GM19099 (cell line): ENCODE data around the gene TMEM218.

ENCODE experiments used
- POLR2A ChIP-seq: IDR thresholded peaks from 3 replicates; pipeline ENCODE4 v1.6.1; 2011; ENCODE audit warnings: low read depth; ENCODE audit not compliant: insufficient read length; ENCODE audit errors: extremely low read depth

TMEM218 gene

DNA sequence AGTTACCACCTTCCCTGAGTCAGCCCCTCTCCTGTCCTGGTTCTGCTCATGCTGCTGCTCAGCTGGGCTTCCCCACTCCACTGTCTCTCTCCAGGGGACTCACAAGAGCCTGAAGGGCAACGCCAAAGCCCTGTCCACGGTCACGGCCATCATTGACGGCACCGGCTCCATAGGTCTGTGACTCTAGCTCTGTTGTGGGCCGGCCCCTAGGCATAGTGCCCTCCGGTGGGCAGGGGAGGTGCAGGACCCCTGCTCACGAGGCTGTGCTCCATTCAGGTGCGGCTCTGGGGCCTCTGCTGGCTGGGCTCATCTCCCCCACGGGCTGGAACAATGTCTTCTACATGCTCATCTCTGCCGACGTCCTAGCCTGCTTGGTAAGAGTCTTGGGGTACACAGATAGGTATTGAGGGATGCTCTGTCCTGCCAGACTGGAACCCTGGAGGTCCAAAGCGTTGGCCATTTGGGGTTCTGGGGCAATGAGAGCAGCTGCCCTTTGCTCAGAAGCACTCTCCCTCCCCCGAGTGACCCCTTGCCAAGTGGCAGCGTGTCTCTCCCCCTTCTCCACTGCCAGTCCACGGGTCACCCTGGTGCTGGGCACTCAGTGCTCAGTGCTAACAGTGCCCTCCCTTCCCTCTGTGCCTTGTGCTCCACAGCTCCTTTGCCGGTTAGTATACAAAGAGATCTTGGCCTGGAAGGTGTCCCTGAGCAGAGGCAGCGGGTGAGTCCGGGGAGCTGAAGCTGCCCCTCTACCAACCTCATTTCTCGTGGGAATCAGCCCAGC lies 25.9 kb downstream of the TMEM218 start:
- no peak for TF ChIP-seq POLR2A

DNA sequence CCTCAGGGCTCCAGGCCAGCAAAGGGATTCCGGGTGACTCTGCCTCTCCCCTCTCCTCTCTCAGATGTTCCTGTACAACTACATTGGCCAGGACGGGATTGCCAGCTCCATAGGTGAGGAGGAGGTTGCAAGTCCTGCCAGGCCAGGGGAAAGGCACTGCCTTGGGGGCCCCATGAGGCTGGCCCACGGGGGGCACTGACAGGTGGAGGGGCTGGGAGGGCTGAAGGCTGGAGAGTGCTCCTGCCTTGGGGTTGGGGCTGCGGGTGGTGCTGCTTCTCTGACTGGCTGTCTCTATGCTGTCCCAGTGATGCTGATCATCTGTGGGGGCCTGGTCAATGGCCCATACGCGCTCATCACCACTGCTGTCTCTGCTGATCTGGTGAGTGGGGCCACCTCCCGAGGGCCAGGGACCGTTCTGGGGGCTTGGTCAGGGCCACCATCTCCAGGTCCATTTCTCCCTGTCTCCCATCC lies 26.6 kb downstream of the TMEM218 start:
- no peak for TF ChIP-seq POLR2A

DNA sequence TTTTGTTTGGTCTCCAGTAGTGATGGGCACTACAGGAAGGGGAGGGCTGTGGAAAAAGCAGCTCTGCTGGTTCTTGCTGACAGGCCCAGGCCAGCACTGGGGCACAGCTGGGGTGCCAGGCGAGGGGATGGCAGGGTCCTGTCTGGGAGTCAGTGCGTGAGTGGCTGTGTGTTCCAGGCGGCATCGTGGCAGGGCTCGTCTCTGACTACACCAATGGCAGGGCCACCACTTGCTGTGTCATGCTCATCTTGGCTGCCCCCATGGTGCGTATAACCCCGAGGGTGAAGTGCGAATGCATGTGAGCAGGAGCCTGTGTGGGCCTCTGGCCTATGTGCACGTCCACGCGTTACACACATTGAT lies 27.4 kb downstream of the TMEM218 start:
- no peak for TF ChIP-seq POLR2A

DNA sequence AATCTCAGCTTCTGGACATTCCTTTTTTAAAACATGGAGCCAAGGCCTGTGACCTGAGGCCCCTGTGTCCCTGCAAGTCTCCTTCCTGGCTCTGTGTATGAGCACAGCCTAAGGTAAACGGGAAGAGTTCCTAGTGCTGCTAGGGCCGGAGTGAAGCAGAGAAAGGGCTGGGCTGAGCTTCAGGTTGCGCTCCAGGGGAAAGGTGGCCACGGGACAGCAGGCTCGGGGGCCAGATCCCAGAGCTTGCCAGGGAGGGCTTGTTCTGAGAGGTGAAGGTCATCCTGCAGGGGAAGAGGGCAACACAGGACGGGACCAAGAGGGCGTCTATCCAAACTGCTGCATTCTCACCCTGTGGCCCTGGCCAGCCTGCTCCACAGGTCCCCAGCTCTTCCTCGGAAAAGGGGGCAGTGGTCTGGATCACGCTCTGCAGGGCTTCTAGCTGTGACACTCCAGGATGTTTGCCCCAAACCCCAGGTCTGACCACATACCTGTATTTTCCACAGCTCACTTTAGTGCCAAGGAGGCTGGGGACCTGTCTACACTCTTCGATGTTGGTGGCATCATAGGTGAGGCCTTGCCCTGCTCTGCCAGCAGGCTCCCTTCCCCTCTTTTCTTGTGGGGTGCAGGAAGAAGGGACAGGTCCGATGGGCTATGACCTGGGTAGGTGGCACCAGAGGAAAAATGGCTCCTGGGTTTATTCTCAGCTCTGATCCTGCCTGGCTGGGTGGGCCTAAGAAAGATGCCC lies 27.9 kb downstream of the TMEM218 start:
- TF ChIP-seq POLR2A = no peak

DNA sequence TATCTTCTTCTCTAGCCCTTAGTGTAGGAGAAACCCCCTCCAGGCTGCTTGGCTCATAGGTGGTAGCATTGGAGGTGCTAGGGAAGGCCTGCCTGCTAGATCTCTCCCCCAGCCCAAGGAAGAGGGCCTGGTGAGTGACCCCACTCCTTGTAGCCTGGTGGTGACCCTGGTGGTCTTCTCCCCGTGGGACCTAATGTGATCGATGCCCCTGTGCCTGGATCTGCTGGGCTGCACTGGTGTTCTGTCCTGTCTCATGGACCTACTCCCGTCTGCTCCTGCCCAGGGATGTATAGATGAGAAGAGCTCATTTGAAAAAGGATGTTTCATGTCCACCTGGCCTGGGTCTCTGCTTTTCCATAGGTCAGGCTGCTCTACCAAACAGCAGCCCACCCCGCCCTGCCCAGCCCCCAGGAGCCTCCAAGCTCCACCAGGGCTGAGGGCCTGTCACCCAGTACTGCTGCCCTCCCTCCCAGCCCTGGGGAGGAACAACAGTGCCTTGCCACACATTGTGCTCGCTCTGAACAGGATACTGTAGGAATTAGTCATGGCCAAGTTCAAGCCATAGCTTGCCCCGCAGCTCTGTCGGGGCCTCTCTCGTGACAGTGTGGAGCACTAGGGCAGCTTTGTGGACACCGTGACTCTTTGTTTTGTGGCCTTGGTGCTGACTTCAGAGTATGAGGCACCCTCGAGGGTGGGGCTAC lies 28.7 kb downstream of the TMEM218 start:
- no peak for TF ChIP-seq POLR2A

DNA sequence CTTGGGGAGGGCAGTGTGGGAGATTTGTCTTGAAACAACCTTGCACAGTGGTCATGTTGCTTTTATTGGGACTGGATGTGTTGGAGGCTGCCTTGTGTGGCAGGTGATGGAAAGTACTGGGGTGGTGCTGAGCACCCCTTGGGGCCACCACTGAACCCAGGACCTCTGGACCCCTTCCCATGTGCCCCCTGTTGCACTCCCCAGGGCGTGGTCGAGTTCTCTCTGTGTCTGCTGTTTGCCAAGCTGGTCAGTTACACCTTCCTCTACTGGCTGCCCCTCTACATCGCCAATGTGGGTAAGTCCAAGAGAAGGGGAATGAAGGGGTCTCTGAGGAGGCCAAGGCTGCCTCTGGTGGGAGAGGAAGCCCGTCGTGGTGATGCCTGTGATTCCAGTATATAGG lies 29.4 kb downstream of the TMEM218 start:
- no peak for TF ChIP-seq POLR2A

DNA sequence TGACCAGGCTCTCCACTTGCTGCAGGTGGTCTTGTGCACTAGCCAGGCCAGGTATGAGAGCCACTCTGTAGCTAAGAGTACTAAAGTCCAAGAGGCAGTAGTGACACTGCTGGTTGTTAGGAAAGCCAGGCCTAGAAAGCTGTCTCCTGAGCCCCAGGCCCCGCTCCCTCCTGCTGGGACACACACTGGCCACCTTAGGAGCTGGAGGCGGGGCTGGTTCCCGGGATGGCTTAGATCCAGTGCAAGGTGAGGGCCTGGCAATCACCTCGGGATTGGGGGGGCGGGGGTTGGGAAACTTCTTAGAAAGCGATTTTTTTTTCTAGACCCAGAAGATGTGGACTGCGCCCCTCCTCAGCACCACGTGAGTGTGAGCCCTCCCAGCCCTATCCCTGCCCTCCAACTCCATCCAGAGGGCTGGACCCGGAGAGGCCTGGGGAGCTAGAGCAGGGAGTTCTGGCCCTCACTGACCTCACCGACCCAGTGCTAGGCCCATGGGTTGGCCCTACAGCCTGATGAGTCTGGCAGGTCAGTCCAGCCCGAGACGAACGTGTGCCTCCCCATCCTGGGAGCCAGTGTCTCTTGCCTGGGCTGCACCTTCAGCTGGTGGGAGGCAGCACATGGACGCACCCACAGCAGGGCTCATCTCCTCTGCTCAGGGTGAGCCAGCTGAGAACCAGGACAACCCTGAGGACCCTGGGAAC lies 30.2 kb downstream of the TMEM218 start:
- no peak for TF ChIP-seq POLR2A

DNA sequence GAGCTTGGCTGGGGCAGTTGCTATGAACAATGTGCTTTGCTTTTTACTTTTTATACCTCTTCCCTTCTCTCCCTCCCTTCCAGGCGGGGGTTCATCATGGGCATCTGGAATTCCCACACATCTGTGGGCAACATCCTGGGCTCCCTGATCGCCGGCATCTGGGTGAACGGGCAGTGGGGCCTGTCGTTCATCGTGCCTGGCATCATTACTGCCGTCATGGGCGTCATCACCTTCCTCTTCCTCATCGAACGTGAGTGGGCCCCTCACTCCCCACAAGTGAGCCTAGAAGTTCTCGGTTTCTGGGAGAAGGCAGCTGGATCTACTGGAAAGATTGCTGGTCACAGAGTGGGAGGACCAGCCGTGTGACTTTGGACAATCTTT lies 30.9 kb downstream of the TMEM218 start:
- TF ChIP-seq POLR2A = no peak

DNA sequence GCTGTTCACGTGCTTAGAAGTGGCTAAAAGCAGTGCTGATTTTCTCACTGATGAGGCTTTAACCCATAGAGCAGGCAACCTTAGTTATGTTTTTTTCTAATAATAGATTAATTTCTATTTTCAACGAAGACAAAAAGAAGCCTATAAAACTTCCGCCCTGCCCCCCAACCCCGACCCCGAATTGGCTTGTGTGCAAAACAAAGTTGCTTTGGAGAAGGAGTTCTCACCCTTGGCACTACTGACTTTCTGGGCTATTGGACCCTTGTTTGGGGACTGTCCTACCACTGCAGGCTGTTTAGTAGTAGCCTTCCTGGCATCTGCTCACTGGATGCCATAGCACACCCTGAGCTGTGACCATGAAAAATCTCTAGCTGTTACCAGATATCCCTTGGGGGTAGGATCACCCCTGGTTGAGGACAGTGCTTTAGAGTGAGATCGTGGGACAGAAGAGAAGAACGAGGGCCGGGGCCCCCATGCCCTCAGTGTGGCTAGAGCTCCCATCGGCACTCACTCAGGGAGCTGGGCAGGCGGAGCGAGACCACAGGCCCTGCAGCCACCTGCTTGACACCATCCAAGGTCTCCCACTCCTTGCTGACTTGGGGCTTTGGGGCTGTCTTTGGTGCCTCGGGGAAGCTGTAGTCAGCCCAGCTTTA lies 31.4 kb downstream of the TMEM218 start:
- TF ChIP-seq POLR2A = no peak

DNA sequence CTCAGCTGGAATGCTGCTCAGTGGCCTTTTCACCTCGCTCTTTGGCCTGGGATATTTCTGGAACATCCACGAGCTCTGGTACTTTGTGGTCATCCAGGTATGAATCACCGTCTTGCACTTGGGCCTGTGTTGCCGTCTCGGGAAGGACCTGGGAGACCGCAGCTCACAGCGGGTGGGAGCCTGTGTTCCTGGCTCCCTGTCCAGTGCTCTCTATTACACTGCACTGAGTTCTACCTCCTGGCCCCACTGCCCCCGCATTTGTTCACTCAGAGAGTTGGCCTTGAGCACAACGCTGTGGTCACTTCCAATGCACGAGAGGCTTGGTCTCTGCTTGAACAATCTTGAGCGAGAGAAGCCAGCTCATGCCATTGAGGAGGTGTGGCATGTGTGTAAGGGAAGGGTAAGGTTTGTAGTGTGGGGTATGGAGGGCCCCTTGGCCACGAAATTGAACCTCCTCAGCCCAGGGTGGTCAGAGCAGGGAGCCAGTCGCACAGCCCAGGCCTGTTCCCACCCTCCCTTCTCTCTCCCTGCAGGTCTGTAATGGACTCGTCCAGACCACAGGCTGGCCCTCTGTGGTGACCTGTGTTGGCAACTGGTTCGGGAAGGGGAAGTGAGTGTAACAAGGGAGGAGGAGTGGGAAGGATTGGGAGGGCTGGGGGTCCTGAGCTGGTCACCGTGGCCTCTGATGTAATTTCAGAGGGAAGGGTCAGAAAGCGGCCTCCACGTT lies 32.1 kb downstream of the TMEM218 start:
- no peak for TF ChIP-seq POLR2A

DNA sequence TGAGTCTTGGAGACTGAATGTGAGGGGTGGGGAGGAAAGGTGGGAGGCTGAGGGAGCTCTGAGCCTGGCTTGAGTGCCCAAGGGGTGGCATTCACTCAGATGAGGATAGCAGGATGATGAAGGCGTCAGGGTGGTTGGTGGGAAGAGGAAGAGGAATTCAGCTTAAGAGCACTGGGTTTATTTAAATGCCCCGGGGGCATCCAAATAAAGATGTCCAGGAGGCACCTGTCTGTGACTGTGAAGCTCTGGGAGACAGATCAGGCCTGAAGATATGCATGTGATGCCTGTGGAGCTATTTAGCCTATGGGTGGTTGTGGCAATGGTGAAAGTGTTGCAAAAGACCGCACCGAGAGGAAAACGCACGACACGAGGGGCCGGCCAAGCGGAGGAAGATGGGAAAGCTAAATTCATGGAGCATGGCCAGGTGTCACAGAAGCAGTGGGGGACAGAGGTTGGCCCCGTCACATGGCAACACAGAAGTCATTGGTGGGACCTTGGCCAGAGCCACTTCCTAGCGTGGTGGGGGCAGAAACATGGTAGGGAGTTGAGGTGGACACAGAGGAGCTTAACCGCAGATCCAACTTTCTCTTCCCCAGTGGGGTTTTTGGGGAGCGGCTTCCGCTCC lies 32.8 kb downstream of the TMEM218 start:
- TF ChIP-seq POLR2A = no peak

DNA sequence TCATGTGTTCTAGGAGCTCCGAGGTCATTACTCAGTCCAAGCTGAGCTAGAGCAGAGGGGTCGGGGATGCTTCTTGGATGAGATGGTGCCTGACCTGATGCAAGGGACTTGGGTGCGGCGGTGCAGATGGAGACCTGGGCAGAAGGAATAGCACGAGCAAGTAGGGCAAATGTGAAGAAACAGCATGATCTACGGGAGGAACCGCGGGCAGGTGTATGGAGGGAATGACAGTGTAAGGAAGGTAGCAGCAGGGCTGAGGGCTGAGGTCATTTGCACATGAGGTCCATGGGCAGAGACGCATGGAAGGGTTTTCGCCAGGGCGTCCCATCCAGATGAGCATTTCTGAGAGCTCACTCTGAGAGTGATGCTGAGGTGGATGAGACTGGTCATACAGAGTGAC lies 33.4 kb downstream of the TMEM218 start:
- no peak for TF ChIP-seq POLR2A

DNA sequence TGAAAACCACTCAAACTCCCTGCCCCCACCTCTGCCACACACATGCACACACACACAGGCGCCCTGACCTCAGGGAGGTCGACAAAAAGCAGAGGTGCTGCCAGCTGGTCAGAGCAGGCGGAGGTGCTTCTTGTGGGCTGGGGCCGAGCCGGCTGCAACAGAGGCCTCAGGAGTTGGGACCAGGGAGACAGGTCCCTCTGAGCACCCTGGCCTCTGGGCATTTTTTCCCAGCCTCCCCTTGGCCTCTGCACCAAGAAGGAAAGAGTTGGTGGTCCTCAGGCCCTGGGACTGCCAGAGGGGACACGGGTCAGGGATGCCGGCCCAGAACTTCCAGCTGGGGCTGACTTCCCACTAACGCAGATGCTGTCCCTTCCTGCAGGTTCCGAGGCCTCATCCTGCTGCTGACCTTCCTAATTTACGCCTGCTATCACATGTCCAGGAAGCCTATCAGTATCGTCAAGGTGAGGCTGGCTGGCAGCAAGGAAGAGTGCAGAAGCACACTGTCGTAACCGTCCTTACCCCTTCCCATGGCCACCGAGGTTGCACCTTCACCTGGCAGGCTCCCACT lies 35.0 kb downstream of the TMEM218 start:
- TF ChIP-seq POLR2A = no peak

DNA sequence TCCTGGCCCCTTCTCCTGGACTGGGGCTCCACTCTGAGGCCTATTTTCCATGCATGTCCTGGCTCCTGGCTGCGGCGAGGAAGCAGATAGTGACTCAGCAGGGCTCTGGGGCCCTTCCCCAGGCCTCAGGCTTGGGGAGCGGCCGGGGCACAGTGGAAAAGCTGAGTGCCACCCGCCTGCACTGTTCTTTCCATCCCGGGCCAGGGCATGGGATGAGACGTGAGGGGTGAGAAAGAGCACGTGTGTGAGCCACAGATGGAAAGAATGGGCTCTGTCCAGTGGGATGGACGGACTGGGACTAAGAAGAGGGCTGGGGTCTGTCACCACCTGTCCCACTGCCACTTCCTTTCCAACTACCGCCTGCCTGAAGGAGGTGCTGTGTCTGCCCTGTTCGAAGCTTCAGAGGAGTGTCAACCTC lies 35.5 kb downstream of the TMEM218 start:
- TF ChIP-seq POLR2A = no peak

DNA sequence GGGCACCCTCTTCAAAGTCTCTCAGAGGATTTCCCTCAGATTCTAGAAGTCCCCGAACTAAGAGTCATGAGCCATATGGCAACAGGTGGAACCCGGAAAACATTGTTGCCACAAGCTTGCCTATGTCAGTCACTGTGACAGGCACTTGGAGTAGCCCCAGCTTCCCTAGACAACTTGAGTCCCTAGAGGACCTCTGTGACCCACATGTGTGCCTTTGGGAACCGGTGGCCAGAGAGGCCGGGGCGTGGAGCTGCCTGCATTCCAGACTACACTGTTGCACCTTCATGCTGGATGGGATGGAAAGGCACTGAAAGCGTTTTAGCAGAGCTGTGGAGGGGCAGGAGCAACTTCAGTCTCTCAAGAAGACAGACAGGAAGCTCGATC lies 36.2 kb downstream of the TMEM218 start:
- no peak for TF ChIP-seq POLR2A
